Cardiac muscle cell (in vitro differentiated cells and primary cell): Measurements from ENCODE around the gene TSPAN5. TPM values are rescaled to one million over a fixed set of nuclear protein-coding genes. Genes with fewer than 3 reads are reported as not detected.
"Not testable (repeated sequence)": the region's sequence is repeated elsewhere in the genome, so short reads cannot be mapped to it uniquely, and the experiment has no call there.

ENCODE experiments used
- DNase-seq, 2 donors: peaks; one replicate each; pipeline versions ENCODE4 v3.0.0 to v3.0.0-alpha.2; 2010 to 2017; ENCODE audit warnings: low read depth in 1 of 2, low spot score in 1 of 2
- H3K27ac ChIP-seq: fragments of 200-600 bp; sonication (generic); 2 replicates; pipeline ENCODE4 v1.5.1; 2016
- H3K27me3 ChIP-seq: fragments of 200-600 bp; sonication (generic); 2 replicates; pipeline ENCODE4 v1.6.0; 2016; ENCODE audit warnings: control low read depth
- H3K36me3 ChIP-seq: fragments of 200-600 bp; sonication (generic); 2 replicates; pipeline ENCODE4 v1.5.1; 2016; ENCODE audit warnings: control low read depth
- H3K4me1 ChIP-seq: fragments of 200-600 bp; sonication (generic); 2 replicates; pipeline ENCODE4 v1.8.1; 2017; ENCODE audit warnings: low read depth, mild to moderate bottlenecking, mixed run types
- H3K4me3 ChIP-seq: fragments of 200-600 bp; sonication (generic); 2 replicates; pipeline ENCODE4 v1.5.1; 2016; ENCODE audit warnings: mild to moderate bottlenecking
- H3K9me3 ChIP-seq: fragments of 200-600 bp; sonication (generic); 2 replicates; pipeline ENCODE4 v1.5.1; 2017; ENCODE audit warnings: low read depth, mild to moderate bottlenecking, control low read depth
- CTCF ChIP-seq: IDR thresholded peaks from 2 replicates; pipeline ENCODE4 v1.5.1; 2012; ENCODE audit warnings: low read depth, mild to moderate bottlenecking, low read length
- polyA plus RNA-seq: library from polyadenylated mRNA; unstranded; fragments of >200 nt; fragmentation: Nextera tagmentation; extraction: Ambion mirVana; gene quantifications from 2 replicates; pipeline ENCODE4 v1.2.1, GENCODE V29; 2016
- total RNA-seq: library from RNA; depleted of rRNA; stranded (reverse); fragments of >200 nt; gene quantifications from 2 replicates; pipeline ENCODE4 v1.2.3, GENCODE V29; 2016

Gene TSPAN5
- total RNA-seq (24.4 and 26.9 TPM in 2 replicates), polyA plus RNA-seq (38.5 and 39.8 TPM in 2 replicates)

GRCh38 chr4:98658287-98659105, at the start of gene TSPAN5:
TSPAN5 (minus strand) TSS chr4:98658611.
- Histone ChIP-seq H3K27me3 (peaks cover 11% of the 10 kb centered on the region), H3K9me3 (no peaks in the 10 kb centered on the region), H3K4me3 (peak within 1 kb of the TSS; percentile 83), H3K36me3 (no peaks in the 10 kb centered on the region), H3K27ac (no peak within 1 kb of the TSS), H3K4me1 (peaks cover 20% of the 10 kb centered on the region)
- peak; percentile 89 to 93 for DNase-seq
- no peak for TF ChIP-seq CTCF

DNA sequence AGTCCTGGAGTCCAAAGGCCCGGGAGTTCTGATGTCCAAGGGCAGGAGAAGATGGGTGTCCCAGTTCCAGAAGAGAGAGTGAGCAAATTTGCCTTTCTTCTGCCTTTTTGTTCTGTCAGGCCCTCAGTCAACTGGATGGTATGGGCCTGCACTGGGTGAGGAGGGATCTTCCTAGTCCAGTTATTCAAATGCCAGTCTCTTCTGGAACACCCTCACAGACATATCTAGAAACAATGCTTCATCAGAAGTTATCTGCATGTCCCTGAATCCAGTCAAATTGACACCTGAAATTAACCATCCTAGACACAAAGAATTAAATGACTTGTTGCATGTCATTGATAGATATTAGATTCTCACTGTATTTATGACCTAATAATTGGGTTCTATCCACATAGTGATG, 48.5 kb upstream of the TSPAN5 start:
- H3K27me3 ChIP-seq = no peaks in the 10 kb centered on the region
- H3K27ac ChIP-seq = no peak overlapping the region
- TF ChIP-seq CTCF = no peak
- no peaks in the 10 kb centered on the region for H3K9me3 ChIP-seq
- H3K36me3 ChIP-seq = no peaks in the 10 kb centered on the region
- no peaks in the 10 kb centered on the region for H3K4me1 ChIP-seq
- H3K4me3 ChIP-seq = no peak overlapping the region
- DNase-seq = no peak

- Histone ChIP-seq H3K27ac (no peak overlapping the region), H3K36me3 (no peaks in the 10 kb centered on the region), H3K27me3 (no peaks in the 10 kb centered on the region), H3K4me1 (no peaks in the 10 kb centered on the region), H3K9me3 (no peaks in the 10 kb centered on the region), H3K4me3 (no peak overlapping the region)
- no peak for TF ChIP-seq CTCF
- no peak for DNase-seq
Measured at GRCh38 chr4:98706200-98706813, 47.9 kb upstream of the TSPAN5 start.

DNA sequence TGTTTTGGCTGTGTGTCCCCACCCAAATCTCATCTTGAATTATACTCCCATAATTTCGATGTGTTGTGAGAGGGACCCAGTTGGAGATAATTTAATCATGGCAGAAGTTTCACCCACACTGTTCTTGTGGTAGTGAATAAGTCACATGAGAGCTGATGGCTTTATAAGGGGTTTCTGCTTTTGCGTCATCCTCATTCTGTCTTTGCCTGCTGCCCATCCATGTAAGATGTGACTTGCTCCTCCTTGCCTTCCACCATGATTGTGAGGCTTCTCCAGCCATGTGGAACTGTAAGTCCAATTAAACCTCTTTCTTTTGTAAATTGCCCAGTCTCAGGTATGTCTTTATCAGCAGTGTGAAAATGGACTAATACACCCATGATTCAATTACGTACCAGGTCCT, 47.2 kb upstream of the TSPAN5 start:
- not testable (repeated sequence) for H3K27me3 ChIP-seq, H3K27ac ChIP-seq, H3K9me3 ChIP-seq, DNase-seq, H3K4me1 ChIP-seq, H3K36me3 ChIP-seq, H3K4me3 ChIP-seq

DNA sequence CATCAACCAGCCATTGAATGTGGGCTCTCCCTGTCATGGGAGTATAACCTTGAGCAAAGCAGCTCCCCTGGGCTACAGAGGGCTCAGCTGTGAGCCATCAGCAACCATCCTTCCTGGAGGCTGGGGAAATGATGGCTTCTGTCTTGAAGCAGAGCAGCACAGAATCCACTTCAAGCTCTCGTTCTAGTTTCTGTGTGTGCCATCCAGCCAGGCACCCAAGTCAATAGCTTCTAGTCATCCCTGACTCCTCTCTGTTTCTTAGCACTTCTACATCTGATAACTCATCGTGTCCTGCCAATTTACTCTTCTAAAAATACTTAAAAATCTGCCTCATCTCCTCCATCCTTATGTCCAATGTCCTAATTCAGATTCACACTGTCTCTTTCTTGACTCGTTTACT, 42.2 kb upstream of the TSPAN5 start:
- Histone ChIP-seq H3K4me3 (no peak overlapping the region), H3K27ac (no peak overlapping the region), H3K27me3 (no peaks in the 10 kb centered on the region), H3K36me3 (no peaks in the 10 kb centered on the region), H3K4me1 (no peaks in the 10 kb centered on the region), H3K9me3 (no peaks in the 10 kb centered on the region)
- DNase-seq = no peak
- no peak for TF ChIP-seq CTCF

GRCh38 chr4:98694076-98694475, 35.7 kb upstream of the TSPAN5 start:
- no peak for DNase-seq
- no peaks in the 10 kb centered on the region for H3K4me1 ChIP-seq
- H3K36me3 ChIP-seq = no peaks in the 10 kb centered on the region
- no peaks in the 10 kb centered on the region for H3K9me3 ChIP-seq
- H3K27me3 ChIP-seq = no peaks in the 10 kb centered on the region
- no peak overlapping the region for H3K27ac ChIP-seq
- no peak overlapping the region for H3K4me3 ChIP-seq
- no peak for TF ChIP-seq CTCF
